ENCODE data around the gene HYAL1.

- TF ChIP-seq ZFP30 (CRISPR knock-in tag; IDR thresholded peaks at IDR 0.05) (no peak), ZNF565 (CRISPR knock-in tag; conservative IDR thresholded peaks at IDR 0.05; ENCODE audit: low read depth) (no peak), PATZ1 (CRISPR knock-in tag; IDR thresholded peaks at IDR 0.05; ENCODE audit: borderline replicate concordance) (no peak), CSRNP3 (CRISPR knock-in tag; IDR thresholded peaks at IDR 0.05) (no peak), ESRRG (CRISPR knock-in tag; IDR thresholded peaks at IDR 0.05) (no peak), TSHZ2 (CRISPR knock-in tag; IDR thresholded peaks at IDR 0.05) (no peak), BACH2 (CRISPR knock-in tag; IDR thresholded peaks at IDR 0.05; ENCODE audit: borderline replicate concordance) (no peak), PPARA (CRISPR knock-in tag; IDR thresholded peaks at IDR 0.05; ENCODE audit: borderline replicate concordance) (no peak), SNAI2 (CRISPR knock-in tag; IDR thresholded peaks at IDR 0.05) (no peak), POU6F1 (CRISPR knock-in tag; IDR thresholded peaks at IDR 0.05; ENCODE audit: borderline replicate concordance, low read depth) (no peak)
These were observed 42.3 kb upstream of the HYAL1 start, which contains the start of gene ZMYND10 for GRCh38 chr3:50345586-50346234.
